Measurements from ENCODE around the gene CNGA2.

Gene CNGA2

GRCh38 chrX:151713849-151714248 lies 20.7 kb upstream of the CNGA2 start:
- DNase-seq, result no peak

- DNase-seq, result no peak
These were observed 20.2 kb upstream of the CNGA2 start for GRCh38 chrX:151714362-151714761.

GRCh38 chrX:151715752-151716151 lies 18.8 kb upstream of the CNGA2 start, which contains the start of gene FATE1:
FATE1 (plus strand) TSS chrX:151716035; CDS start chrX:151716120, 85 bp downstream.
- DNase-seq, result no peak

- DNase-seq, result no peak
These were observed 12.2 kb upstream of the CNGA2 start for GRCh38 chrX:151722241-151722846.

- DNase-seq, result no peak
These were observed 11.3 kb upstream of the CNGA2 start for GRCh38 chrX:151723156-151723760.

- DNase-seq, result no peak
These were observed 9.8 kb upstream of the CNGA2 start for GRCh38 chrX:151724563-151725337.

GRCh38 chrX:151725338-151725614 lies 9.3 kb upstream of the CNGA2 start:
- no peak for DNase-seq

GRCh38 chrX:151726751-151727150 lies 7.8 kb upstream of the CNGA2 start:
- no peak for DNase-seq

- no peak for DNase-seq
These were observed 7.2 kb upstream of the CNGA2 start for GRCh38 chrX:151727346-151727745.

GRCh38 chrX:151729056-151729725 lies 5.4 kb upstream of the CNGA2 start:
- no peak for DNase-seq

- no peak for DNase-seq
These were observed 673 bp downstream of the CNGA2 start for GRCh38 chrX:151735219-151735618.

- DNase-seq, result no peak
These were observed 2.1 kb downstream of the CNGA2 start for GRCh38 chrX:151736685-151737084.

GRCh38 chrX:151737494-151737893 lies 2.9 kb downstream of the CNGA2 start:
- DNase-seq, result no peak

GRCh38 chrX:151738751-151739150 lies 4.2 kb downstream of the CNGA2 start:
- no peak for DNase-seq

GRCh38 chrX:151741606-151742005 lies 7.1 kb downstream of the CNGA2 start:
- DNase-seq, result no peak

- no peak for DNase-seq
These were observed 7.8 kb downstream of the CNGA2 start for GRCh38 chrX:151742311-151742710.

GRCh38 chrX:151743651-151744470 lies 9.3 kb downstream of the CNGA2 start:
- DNase-seq, result no peak

GRCh38 chrX:151745651-151746050 lies 11.1 kb downstream of the CNGA2 start:
- no peak for DNase-seq

GRCh38 chrX:151746502-151746901 lies 12.0 kb downstream of the CNGA2 start:
- no peak for DNase-seq

- DNase-seq, result no peak
These were observed 16.0 kb downstream of the CNGA2 start for GRCh38 chrX:151750511-151750910.

- DNase-seq, result no peak
These were observed 18.3 kb downstream of the CNGA2 start for GRCh38 chrX:151752847-151753246.

- no peak for DNase-seq
These were observed 18.9 kb downstream of the CNGA2 start for GRCh38 chrX:151753313-151754046.

Data from CD4-positive, alpha-beta T cell treated with Interleukin-4 for 4 hours (primary cell).